HepG2 (cell line): Measurements from ENCODE around the gene BCL6B. TPM values are rescaled to one million over a fixed set of nuclear protein-coding genes. Genes with fewer than 3 reads are reported as not detected.

Experiments used
- ATAC-seq: fragments of 200-7000 bp; cut with Tn5 transposase; 3 replicates; pipeline ENCODE4 v1.9.1; 2020; ENCODE audit warnings: mild to moderate bottlenecking, moderate library complexity
- BruUV-seq: library from RNA; stranded (reverse); fragments of 400-500 nt; replicated peaks from 2 replicates; lab custom pipeline; 2021; lab: Mats Ljungman, UMichigan
- CTCF ChIA-PET: fragments of 300-600 bp; formaldehyde crosslinking; extraction: SDS; loops from one replicate; lab custom pipeline; 2021; ENCODE audit warnings: low total read pairs, inconsistent platforms, low intra/inter-chr PET ratio; lab: Yijun Ruan, JAX
- POLR2A ChIA-PET: fragments of 350-600 bp; sonication (Branson Sonifier 250); formaldehyde crosslinking; loops from one replicate; lab custom pipeline; 2020; ENCODE audit warnings: antibody characterized with exemption, inconsistent platforms; lab: Yijun Ruan, JAX
- DNase-seq: peaks from one replicate; pipeline ENCODE4 v3.0.0-alpha.2; 2015; ENCODE audit warnings: low spot score
- FAIRE-seq: peaks from 3 replicates; lab custom pipeline; 2011; peaks lifted over from hg19 to GRCh38; lab: Jason Lieb, UNC
- H2AFZ ChIP-seq: one replicate; pipeline ENCODE4 v1.6.1; 2011; ENCODE audit warnings: low read length, inconsistent platforms
- H3K27ac ChIP-seq: fragments of 300-600 bp; 3 replicates; pipeline ENCODE4 v1.8.0; 2011; ENCODE audit warnings: mixed run types, mild to moderate bottlenecking, mixed read lengths, low read length, inconsistent platforms; ENCODE audit not compliant: insufficient read depth; ENCODE audit errors: extremely low read length
- H3K27me3 ChIP-seq, 2 experiments: fragments of 200-600 bp in 1 of 2; 2 replicates in 1 of 2; 3 replicates in 1 of 2; pipeline versions ENCODE4 v1.6.0 to v1.8.0; 2011; ENCODE audit warnings: low read length in 2 of 2, mild to moderate bottlenecking in 2 of 2, moderate library complexity in 2 of 2, inconsistent platforms in 1 of 2; ENCODE audit not compliant: insufficient read depth in 2 of 2, control insufficient read depth in 1 of 2
- H3K36me3 ChIP-seq, 2 experiments: fragments of 200-600 bp in 1 of 2; replicated peaks in 1 of 2; 2 replicates in 1 of 2; 3 replicates in 1 of 2; pipeline versions ENCODE4 v1.5.1 to v1.8.0; 2011; ENCODE audit warnings: low read length in 2 of 2, inconsistent platforms in 1 of 2; ENCODE audit not compliant: insufficient read depth in 2 of 2, control insufficient read depth in 1 of 2
- H3K4me1 ChIP-seq: 2 replicates; pipeline ENCODE4 v1.5.1; 2012; ENCODE audit warnings: low read length, inconsistent platforms; ENCODE audit not compliant: insufficient read depth
- H3K4me2 ChIP-seq: 2 replicates; pipeline ENCODE4 v1.6.0; 2011; ENCODE audit warnings: low read depth, low read length, inconsistent platforms
- H3K4me3 ChIP-seq, 3 experiments: fragments of 200-600 bp in 1 of 3; sonication (generic), shearing (Covaris generic) in 1 of 3; replicated peaks in 1 of 3; 2 replicates each; pipeline ENCODE4 v1.5.1; 2011 to 2016; ENCODE audit warnings: low read length in 3 of 3, inconsistent platforms in 2 of 3, low read depth in 2 of 3, mild to moderate bottlenecking in 2 of 3, control low read depth in 1 of 3, mixed read lengths in 1 of 3; ENCODE audit not compliant: insufficient read depth in 1 of 3
- H3K79me2 ChIP-seq: one replicate; pipeline ENCODE4 v1.6.1; 2011; ENCODE audit warnings: low read length, inconsistent platforms; ENCODE audit not compliant: insufficient read depth
- H3K9ac ChIP-seq: 2 replicates; pipeline ENCODE4 v1.6.0; 2011; ENCODE audit warnings: mild to moderate bottlenecking, low read depth, low read length, inconsistent platforms; ENCODE audit not compliant: insufficient read depth
- H3K9me3 ChIP-seq: 2 replicates; pipeline ENCODE4 v1.5.1; 2012; ENCODE audit warnings: mild to moderate bottlenecking, low read length
- H4K20me1 ChIP-seq: 2 replicates; pipeline ENCODE4 v1.6.0; 2011; ENCODE audit warnings: inconsistent platforms, mild to moderate bottlenecking, low read length, moderate library complexity; ENCODE audit not compliant: insufficient read depth
- ARID4A ChIP-seq: sonication (generic); formaldehyde crosslinking; IDR thresholded peaks from 2 replicates; pipeline ENCODE4 v1.5.0; 2020; ENCODE audit warnings: mild to moderate bottlenecking, missing genetic modification reagents, borderline replicate concordance
- CEBPG ChIP-seq: IDR thresholded peaks from 2 replicates; pipeline ENCODE4 v1.6.1; 2016
- CHD4 ChIP-seq: fragments of 200-600 bp; sonication (generic); IDR thresholded peaks from 2 replicates; pipeline ENCODE4 v1.7.0; 2017; ENCODE audit warnings: mild to moderate bottlenecking, low read length, borderline replicate concordance
- EED ChIP-seq: sonication (generic); formaldehyde crosslinking; IDR thresholded peaks from 2 replicates; pipeline ENCODE4 v1.5.0; 2020; ENCODE audit warnings: mild to moderate bottlenecking, missing genetic modification reagents
- EZH2 ChIP-seq: conservative IDR thresholded peaks from 2 replicates; pipeline ENCODE4 v1.6.1; 2012; ENCODE audit warnings: mild to moderate bottlenecking, low read depth, low read length, moderate library complexity
- HMGA1 ChIP-seq: sonication (generic); formaldehyde crosslinking; conservative IDR thresholded peaks from 2 replicates; pipeline ENCODE4 v1.4.0; 2020; ENCODE audit warnings: missing genetic modification reagents
- KDM5A ChIP-seq: fragments of 200-600 bp; sonication (generic); IDR thresholded peaks from 2 replicates; pipeline ENCODE4 v1.7.0; 2018; ENCODE audit warnings: antibody characterized with exemption, mild to moderate bottlenecking, low read length, borderline replicate concordance
- KDM6A ChIP-seq: IDR thresholded peaks from 2 replicates; pipeline ENCODE4 v1.6.1; 2016; ENCODE audit warnings: low read depth
- RBM22 ChIP-seq: fragments of 200-400 bp; formaldehyde crosslinking; optimal IDR thresholded peaks from 2 replicates; pipeline ENCODE3; 2017; ENCODE audit warnings: mild to moderate bottlenecking, low read length, moderate library complexity
- RCOR2 ChIP-seq: IDR thresholded peaks from 2 replicates; pipeline ENCODE4 v1.6.1; 2016; ENCODE audit warnings: missing biosample characterization, missing genetic modification reagents
- SIN3A ChIP-seq: IDR thresholded peaks from 2 replicates; pipeline ENCODE4 v1.6.1; 2011; ENCODE audit warnings: low read depth, mild to moderate bottlenecking, control low read depth, low read length, borderline replicate concordance
- TGIF2 ChIP-seq: IDR thresholded peaks from 2 replicates; pipeline ENCODE4 v1.6.1; 2016; ENCODE audit warnings: control low read depth, missing compliant biosample characterization
- ZBTB26 ChIP-seq: IDR thresholded peaks from 2 replicates; pipeline ENCODE4 v1.6.1; 2016; ENCODE audit warnings: missing compliant biosample characterization, missing genetic modification reagents, borderline replicate concordance
- ZBTB42 ChIP-seq: sonication (generic); formaldehyde crosslinking; IDR thresholded peaks from 2 replicates; pipeline ENCODE4 v1.5.0; 2020; ENCODE audit warnings: mild to moderate bottlenecking, missing genetic modification reagents
- ZNF280D ChIP-seq: sonication (generic); formaldehyde crosslinking; IDR thresholded peaks from 2 replicates; pipeline ENCODE4 v1.5.1; 2020; ENCODE audit warnings: mild to moderate bottlenecking, missing genetic modification reagents
- ZNF546 ChIP-seq: sonication (generic); formaldehyde crosslinking; conservative IDR thresholded peaks from 2 replicates; pipeline ENCODE4 v1.8.1; 2023; ENCODE audit warnings: mild to moderate bottlenecking, missing genetic modification reagents
- ZNF644 ChIP-seq: IDR thresholded peaks from 2 replicates; pipeline ENCODE4 v1.6.1; 2016; ENCODE audit warnings: low read depth
- ZNF891 ChIP-seq: sonication (generic); formaldehyde crosslinking; IDR thresholded peaks from 2 replicates; pipeline ENCODE4 v1.5.0; 2020; ENCODE audit warnings: mild to moderate bottlenecking, missing genetic modification reagents
- WGBS: methylation state at CpG from one replicate; pipeline ENCODE4 v1.1.6; 2017; ENCODE audit warnings: low lambda C conversion rate; 5-methylcytosine and 5-hydroxymethylcytosine counted together
- in situ Hi-C: cut with HindIII; loops from 2 replicates; pipeline ENCODE4 v1.10.0; 2017; ENCODE audit warnings: low pct_unique_long_range_greater_than_20kb; ENCODE audit not compliant: extremely low pct_ligation_motif_present
- intact Hi-C: fragments of 100-400 bp; cut with micrococcal nuclease; formaldehyde crosslinking; loops from one replicate; pipeline ENCODE4 v1.10.0; 2022; ENCODE audit not compliant: unreplicated experiment
- polyA plus RNA-seq, 8 experiments: library from polyadenylated mRNA; depleted of rRNA in 3 of 8; stranded (reverse) in 7 of 8; unstranded in 1 of 8; fragments of >200 nt; fragmentation: Illumina TruSeq in 4 of 8; extraction: Trizol in 4 of 8; gene quantifications; 2 replicates each; pipeline versions ENCODE4 v1.2.1 to v1.2.3, GENCODE V29; 2011 to 2016; ENCODE audit warnings: low read depth in 4 of 8, missing spikeins in 1 of 8, mixed read lengths in 1 of 8; ENCODE audit not compliant: insufficient read depth in 1 of 8
- total RNA-seq, 5 experiments: library from RNA; depleted of rRNA; stranded (reverse); fragments of >200 nt; fragmentation: Illumina TruSeq; extraction: Trizol; gene quantifications; 2 replicates each; pipeline ENCODE4 v1.2.3, GENCODE V29; 2016; ENCODE audit warnings: low read depth in 1 of 5

Gene BCL6B
- total and polyA plus RNA-seq, 2 of the 13 experiments (the other 11 are each of a cell fraction or from before 2014, with no cell fraction given) = not detected

- DNase-seq (no peak), FAIRE-seq (no peak), ATAC-seq (no peak)
- H3K79me2 ChIP-seq = peaks cover 47% of the 10 kb centered on the region
- no peaks in the 10 kb centered on the region for H4K20me1 ChIP-seq
- ChIA-PET POLR2A (interaction anchor here (0.6 to 2.1 kb wide), 11 partner anchors 9 to 1525 kb away, joined by 3 to 18 read pairs (median 4); partner anchors contain the start of genes DERL2, DVL2, MIS12 and SLC13A5), CTCF (no interaction called here)
- peaks cover 3 to 10% of the 10 kb centered on the region in 2 experiments; a peak in 3 of 5 replicates for H3K36me3 ChIP-seq
- intact Hi-C loops = loop anchor here (5.0 kb wide), 1 partner anchor 360 kb away; the partner anchor contains the start of genes C17orf100 and MED31
- BruUV-seq = TSS peak; percentile 78
- no peaks in the 10 kb centered on the region; a peak in 1 of 5 replicates for H3K27me3 ChIP-seq
- peak overlapping the region; percentile 83 to 97 (median 84) for H3K4me3 ChIP-seq
- in situ Hi-C loops = loop anchor here (10.0 kb wide), 1 partner anchor 347 kb away; no protein-coding TSS in a partner anchor
- H3K9ac ChIP-seq = peak overlapping the region; percentile 98
- H2AFZ ChIP-seq = peak overlapping the region; percentile 35
- no peaks in the 10 kb centered on the region for H3K9me3 ChIP-seq
- under 1% methylated on average over 6 of the region's 6 CpGs for WGBS
- H3K27ac ChIP-seq = peak overlapping the region; percentile 98
- H3K4me1 ChIP-seq = peaks cover 40% of the 10 kb centered on the region
- peak overlapping the region; percentile 100 for H3K4me2 ChIP-seq
- TF ChIP-seq RBM22 = no peak
- no peak for TF ChIP-seq HMGA1 (CRISPR knock-in tag)
- TF ChIP-seq TGIF2 (CRISPR knock-in tag) = no peak
- no peak for TF ChIP-seq ARID4A
- peak; percentile 94; the same call in 1 of the 2 replicates for TF ChIP-seq KDM5A
- no peak for TF ChIP-seq EZH2
- TF ChIP-seq ZBTB42 (CRISPR knock-in tag) = 0 out of 2 replicates have a peak, but pooled peaks have one; percentile 10
- no peak for TF ChIP-seq ZNF891
- 0 out of 2 replicates have a peak, but pooled peaks have one; percentile 15 for TF ChIP-seq ZNF546 (CRISPR knock-in tag)
- no peak for TF ChIP-seq EED (CRISPR knock-in tag)
- TF ChIP-seq CHD4 = peak; percentile 66; the same call in 1 of the 2 replicates
- TF ChIP-seq ZNF280D (CRISPR knock-in tag) = 0 out of 2 replicates have a peak, but pooled peaks have one; percentile 8
- no peak for TF ChIP-seq RCOR2 (CRISPR knock-in tag)
- no peak for TF ChIP-seq ZNF644 (CRISPR knock-in tag)
- no peak for TF ChIP-seq ZBTB26
- no peak for TF ChIP-seq CEBPG (CRISPR knock-in tag)
- TF ChIP-seq SIN3A = no peak
- TF ChIP-seq KDM6A = no peak
Observed at GRCh38 chr17:7011942-7012254, 11.0 kb upstream of the BCL6B start.
